ENCODE results near the gene GNG8.

Gene GNG8

DNA sequence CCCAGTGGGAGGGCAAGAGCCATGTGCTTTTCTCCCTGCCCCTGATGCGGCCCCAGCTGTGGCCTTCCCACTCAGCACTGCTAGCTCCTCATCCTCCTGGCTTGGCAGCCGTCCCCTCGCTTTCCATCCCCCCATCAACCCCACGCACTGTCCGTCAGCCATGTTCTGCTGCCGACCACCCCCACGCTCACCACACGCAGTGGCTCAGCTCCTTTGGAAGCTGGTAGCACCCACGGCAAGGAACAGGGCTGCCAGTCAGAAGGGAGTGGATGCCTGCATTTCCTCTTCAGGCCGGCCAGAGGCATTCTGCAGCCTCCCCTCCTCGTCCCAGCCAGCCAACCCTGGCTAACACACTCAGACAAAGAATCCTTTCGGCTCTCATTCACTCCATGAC is 28.6 kb downstream of the GNG8 start:
- TF ChIP-seq, protein P1, sequence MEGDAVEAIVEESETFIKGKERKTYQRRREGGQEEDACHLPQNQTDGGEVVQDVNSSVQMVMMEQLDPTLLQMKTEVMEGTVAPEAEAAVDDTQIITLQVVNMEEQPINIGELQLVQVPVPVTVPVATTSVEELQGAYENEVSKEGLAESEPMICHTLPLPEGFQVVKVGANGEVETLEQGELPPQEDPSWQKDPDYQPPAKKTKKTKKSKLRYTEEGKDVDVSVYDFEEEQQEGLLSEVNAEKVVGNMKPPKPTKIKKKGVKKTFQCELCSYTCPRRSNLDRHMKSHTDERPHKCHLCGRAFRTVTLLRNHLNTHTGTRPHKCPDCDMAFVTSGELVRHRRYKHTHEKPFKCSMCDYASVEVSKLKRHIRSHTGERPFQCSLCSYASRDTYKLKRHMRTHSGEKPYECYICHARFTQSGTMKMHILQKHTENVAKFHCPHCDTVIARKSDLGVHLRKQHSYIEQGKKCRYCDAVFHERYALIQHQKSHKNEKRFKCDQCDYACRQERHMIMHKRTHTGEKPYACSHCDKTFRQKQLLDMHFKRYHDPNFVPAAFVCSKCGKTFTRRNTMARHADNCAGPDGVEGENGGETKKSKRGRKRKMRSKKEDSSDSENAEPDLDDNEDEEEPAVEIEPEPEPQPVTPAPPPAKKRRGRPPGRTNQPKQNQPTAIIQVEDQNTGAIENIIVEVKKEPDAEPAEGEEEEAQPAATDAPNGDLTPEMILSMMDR (IDR thresholded peaks at IDR 0.05; ENCODE audit: low read depth, low read length): no peak
- no peak overlapping the region for H3K4me3 ChIP-seq (replicated peaks in 1 of 2; ENCODE audit: low read depth in 2 of 2, low read length in 2 of 2)
- no peak for DNase-seq (ENCODE audit: low read depth in 2 of 2)

DNA sequence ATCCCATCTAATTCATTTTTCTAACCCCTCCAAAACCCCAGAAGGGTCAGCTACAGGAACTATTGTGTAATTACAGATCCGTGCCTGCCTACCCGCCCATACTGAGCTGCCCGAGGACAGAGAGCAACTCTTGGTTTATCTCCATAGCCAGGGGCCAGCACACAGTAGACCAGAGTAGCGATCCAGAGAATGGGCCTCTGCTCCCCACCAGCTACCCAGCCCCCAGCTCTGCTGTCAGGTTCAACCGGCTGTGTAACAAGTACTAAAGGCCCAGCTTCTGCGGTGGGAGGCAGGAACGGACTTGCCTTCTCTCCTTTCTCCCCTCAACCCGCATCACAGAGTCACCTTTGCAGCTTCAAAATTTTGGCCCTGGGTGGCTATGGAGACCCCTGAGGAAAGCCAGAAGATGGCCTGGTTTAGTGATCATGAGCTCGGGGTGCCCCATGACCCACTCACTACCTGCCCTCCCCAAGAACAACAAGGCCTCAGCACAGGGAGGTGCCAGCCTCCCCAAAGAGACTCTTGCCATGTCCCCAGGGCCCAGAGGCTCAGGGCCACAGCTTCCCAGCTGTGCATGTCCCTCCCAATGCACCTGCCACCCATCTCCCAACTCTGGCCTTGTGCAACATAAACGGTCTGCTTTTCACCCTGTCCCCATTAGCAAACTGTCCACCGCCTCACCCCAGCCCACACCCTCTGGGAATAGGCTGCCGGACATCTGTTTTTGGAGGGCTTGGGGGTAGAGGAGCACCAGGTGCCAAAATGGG is 29.1 kb downstream of the GNG8 start:
- H3K4me3 ChIP-seq (replicated peaks in 1 of 2; ENCODE audit: low read depth in 2 of 2, low read length in 2 of 2): no peak overlapping the region
- TF ChIP-seq, protein P1 (IDR thresholded peaks at IDR 0.05; ENCODE audit: low read depth, low read length): no peak
- no peak for DNase-seq (ENCODE audit: low read depth in 2 of 2)

DNA sequence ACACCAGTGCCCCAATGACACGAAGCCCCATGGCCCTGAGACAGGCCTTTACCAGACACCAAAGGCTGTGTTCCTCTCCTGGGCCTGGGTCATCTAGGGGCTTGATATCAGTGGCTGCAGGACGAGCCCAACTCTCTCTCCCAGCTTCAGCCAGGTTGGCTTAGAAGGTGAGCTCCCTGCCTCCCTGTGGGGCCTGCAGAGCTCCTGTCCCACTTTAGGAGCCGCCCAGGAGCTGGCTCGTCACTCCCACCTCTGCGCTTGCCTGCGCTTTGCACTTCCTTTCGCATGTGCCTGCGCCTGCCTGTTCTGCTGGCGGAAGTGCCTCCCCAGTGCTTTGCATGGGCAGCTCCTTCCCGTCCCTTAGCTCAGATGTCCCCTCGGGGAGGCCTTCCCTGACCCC is 30.0 kb downstream of the GNG8 start:
- DNase-seq (ENCODE audit: low read depth in 2 of 2): no peak
- no peak overlapping the region for H3K4me3 ChIP-seq (replicated peaks in 1 of 2; ENCODE audit: low read depth in 2 of 2, low read length in 2 of 2)
- TF ChIP-seq, protein P1 (IDR thresholded peaks at IDR 0.05; ENCODE audit: low read depth, low read length): no peak

DNA sequence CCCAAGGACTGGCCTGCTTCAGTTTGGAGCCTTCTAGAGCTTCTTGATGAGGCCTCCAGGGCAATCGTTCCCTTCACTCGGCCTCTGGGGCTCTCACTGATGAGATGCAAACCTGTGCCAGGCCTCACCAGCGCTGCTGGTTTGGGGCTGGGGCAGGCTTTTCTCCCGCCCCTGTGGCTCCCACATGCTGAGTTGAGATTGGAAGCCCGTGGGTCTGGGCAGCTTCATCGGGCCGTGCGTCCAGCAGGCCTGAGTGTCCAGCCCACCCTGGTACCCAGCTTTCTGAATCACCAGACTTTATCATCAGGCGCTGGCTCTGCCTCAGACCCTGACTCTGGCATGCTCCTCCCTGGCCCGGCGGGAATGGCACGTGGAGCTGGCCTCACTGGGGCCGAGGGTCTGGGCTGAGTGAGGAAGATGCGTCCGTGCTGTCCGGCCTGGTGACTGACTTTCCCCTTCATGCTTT is 30.6 kb downstream of the GNG8 start:
- H3K4me3 ChIP-seq (replicated peaks in 1 of 2; ENCODE audit: low read depth in 2 of 2, low read length in 2 of 2): no peak overlapping the region
- no peak for DNase-seq (ENCODE audit: low read depth in 2 of 2)
- TF ChIP-seq, protein P1 (IDR thresholded peaks at IDR 0.05; ENCODE audit: low read depth, low read length): no peak

DNA sequence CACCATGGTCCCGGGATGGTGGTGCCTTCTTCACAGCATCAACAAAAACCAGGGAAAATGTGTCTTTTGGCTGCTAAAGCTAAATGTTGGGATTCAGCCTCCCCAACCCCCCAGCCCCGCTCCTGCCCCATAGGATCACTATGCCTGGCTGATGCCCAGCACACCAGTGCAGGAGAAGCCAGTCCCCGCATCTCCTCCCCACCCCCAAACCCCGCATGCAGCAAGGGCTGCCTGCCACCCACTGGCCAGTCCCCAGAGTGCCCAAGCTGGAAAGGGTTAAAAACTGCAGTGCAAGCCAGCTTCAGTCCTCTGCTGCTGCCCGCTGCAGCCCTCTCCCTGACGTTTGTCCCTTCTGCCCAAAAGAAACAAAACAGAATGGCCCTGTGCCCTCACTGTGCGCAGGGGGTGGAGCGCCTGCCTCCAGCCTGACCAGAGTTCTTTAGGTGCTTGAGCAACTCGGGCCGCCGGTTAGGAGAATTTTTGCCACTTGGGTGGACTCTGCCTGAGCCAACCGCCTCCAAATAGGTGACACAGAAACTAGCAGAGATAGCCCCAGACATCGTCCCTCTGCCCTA is 31.1 kb downstream of the GNG8 start:
- DNase-seq (ENCODE audit: low read depth in 2 of 2): no peak
- TF ChIP-seq, protein P1 (IDR thresholded peaks at IDR 0.05; ENCODE audit: low read depth, low read length): no peak
- no peak overlapping the region for H3K4me3 ChIP-seq (replicated peaks in 1 of 2; ENCODE audit: low read depth in 2 of 2, low read length in 2 of 2)

DNA sequence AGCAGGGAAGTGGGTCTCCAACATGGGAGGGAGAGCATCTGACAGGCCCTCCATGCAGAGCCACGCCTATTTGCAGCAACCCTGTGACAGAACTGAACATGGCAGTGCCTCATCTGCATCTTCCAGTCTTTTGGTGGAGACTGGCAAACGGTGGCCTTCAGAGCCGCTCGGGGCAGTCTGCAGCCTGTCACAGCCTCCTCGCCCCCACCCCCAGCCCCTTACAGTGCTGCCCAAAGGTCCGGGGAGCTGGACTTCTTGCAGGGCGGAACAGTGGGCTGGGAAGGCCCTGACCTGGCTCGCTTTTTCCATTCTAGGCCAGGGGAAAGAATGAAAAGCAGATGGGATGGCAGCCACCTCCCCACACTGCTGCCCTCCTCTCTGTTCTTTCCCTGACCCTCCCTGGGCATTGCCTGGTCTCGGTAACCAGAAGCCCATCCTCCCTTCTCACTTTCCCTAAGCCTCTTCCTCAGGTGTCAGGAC is 32.2 kb downstream of the GNG8 start:
- TF ChIP-seq, protein P1 (IDR thresholded peaks at IDR 0.05; ENCODE audit: low read depth, low read length): no peak
- peak overlapping the region in 1 of 2 donors; percentile 98 for H3K4me3 ChIP-seq (replicated peaks in 1 of 2; ENCODE audit: low read depth in 2 of 2, low read length in 2 of 2)
- no peak for DNase-seq (ENCODE audit: low read depth in 2 of 2)

Data from cardiac fibroblast (primary cell).